ENCODE measurements around the gene COL6A5. TPM values are rescaled to one million over a fixed set of nuclear protein-coding genes. Genes with fewer than 3 reads are reported as not detected.

COL6A5 gene
- total RNA-seq, 1 experiment from 2014 or later: 0.04 TPM

- Mint-ChIP-seq H3K36me3 (ENCODE audit: insufficient read depth in 1 of 3, low read depth in 3 of 3) (no peaks in the 10 kb centered on the region), H3K27me3 (ENCODE audit: low read depth) (peaks cover 5% of the 10 kb centered on the region), H3K9me3 (no peaks in the 10 kb centered on the region), H3K4me1 (no peaks in the 10 kb centered on the region), H3K27ac (no peak overlapping the region), H3K4me3 (no peak overlapping the region)
- Histone ChIP-seq H2BK5ac (ENCODE audit: insufficient read length, low read length) (no peak overlapping the region), H3K4me2 (ENCODE audit: insufficient read depth, insufficient read length, low read length) (no peak overlapping the region), H2AK5ac (ENCODE audit: insufficient read length, low read length) (no peak overlapping the region), H4K8ac (replicated peaks; ENCODE audit: insufficient read length, low read depth, low read length) (no peak overlapping the region), H3K9ac (ENCODE audit: extremely low read depth, insufficient read length, low read length) (no peak overlapping the region), H2AFZ (ENCODE audit: low read length) (no peak overlapping the region), H2BK15ac (ENCODE audit: low read depth, low read length) (no peak overlapping the region), H3K4ac (ENCODE audit: low read depth, low read length) (no peak overlapping the region), H2BK12ac (ENCODE audit: insufficient read length, low read depth, low read length) (no peak overlapping the region), H3K79me1 (ENCODE audit: insufficient read depth, low read depth, low read length, poor library complexity, severe bottlenecking) (no peaks in the 10 kb centered on the region), H3K4me1 (ENCODE audit: insufficient read depth, low read length) (no peaks in the 10 kb centered on the region), H3K27ac (ENCODE audit: insufficient read length, low read depth, low read length) (no peak overlapping the region), H3K23ac (ENCODE audit: insufficient read length, low read depth, low read length) (no peak overlapping the region), H4K20me1 (ENCODE audit: control insufficient read depth, insufficient read depth, insufficient read length) (no peaks in the 10 kb centered on the region), H3K14ac (ENCODE audit: insufficient read depth, low read length) (no peak overlapping the region), H3T11ph (ENCODE audit: low read length) (no peak overlapping the region), H3K23me2 (ENCODE audit: insufficient read length, low read depth, low read length, poor library complexity, severe bottlenecking) (no peaks in the 10 kb centered on the region), H3K18ac (ENCODE audit: insufficient read length, low read depth, low read length) (no peak overlapping the region), H3K56ac (ENCODE audit: insufficient read length, low read depth, low read length) (no peak overlapping the region), H3K79me2 (ENCODE audit: insufficient read depth, low read length) (no peaks in the 10 kb centered on the region), H3K27me3 (ENCODE audit: insufficient read depth, low read length) (no peaks in the 10 kb centered on the region), H3K9me3 (ENCODE audit: control insufficient read depth, low read depth, low read length) (no peaks in the 10 kb centered on the region), H4K5ac (ENCODE audit: insufficient read length, low read depth, low read length) (no peak overlapping the region), H2BK120ac (ENCODE audit: low read depth, low read length, poor library complexity, severe bottlenecking) (no peak overlapping the region), H4K91ac (ENCODE audit: insufficient read length, low read depth, low read length) (no peak overlapping the region), H2BK20ac (ENCODE audit: low read depth, low read length, poor library complexity, severe bottlenecking) (no peak overlapping the region)
- DNase-seq: no peak
- TF ChIP-seq, protein P1, sequence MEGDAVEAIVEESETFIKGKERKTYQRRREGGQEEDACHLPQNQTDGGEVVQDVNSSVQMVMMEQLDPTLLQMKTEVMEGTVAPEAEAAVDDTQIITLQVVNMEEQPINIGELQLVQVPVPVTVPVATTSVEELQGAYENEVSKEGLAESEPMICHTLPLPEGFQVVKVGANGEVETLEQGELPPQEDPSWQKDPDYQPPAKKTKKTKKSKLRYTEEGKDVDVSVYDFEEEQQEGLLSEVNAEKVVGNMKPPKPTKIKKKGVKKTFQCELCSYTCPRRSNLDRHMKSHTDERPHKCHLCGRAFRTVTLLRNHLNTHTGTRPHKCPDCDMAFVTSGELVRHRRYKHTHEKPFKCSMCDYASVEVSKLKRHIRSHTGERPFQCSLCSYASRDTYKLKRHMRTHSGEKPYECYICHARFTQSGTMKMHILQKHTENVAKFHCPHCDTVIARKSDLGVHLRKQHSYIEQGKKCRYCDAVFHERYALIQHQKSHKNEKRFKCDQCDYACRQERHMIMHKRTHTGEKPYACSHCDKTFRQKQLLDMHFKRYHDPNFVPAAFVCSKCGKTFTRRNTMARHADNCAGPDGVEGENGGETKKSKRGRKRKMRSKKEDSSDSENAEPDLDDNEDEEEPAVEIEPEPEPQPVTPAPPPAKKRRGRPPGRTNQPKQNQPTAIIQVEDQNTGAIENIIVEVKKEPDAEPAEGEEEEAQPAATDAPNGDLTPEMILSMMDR (conservative IDR thresholded peaks at IDR 0.05): no peak
- WGBS (ENCODE audit: extremely low coverage, insufficient read length, low lambda C conversion rate): no CpG with 5 or more reads among the region's 1 CpG
Observed at GRCh38 chr3:130463221-130463620, 117.7 kb downstream of the COL6A5 start.
